HG02981 (cell line): ENCODE results near the gene GNL2.
A peak's percentile ranks its signal among the peaks of the same experiment; 100 is the strongest.
"Not testable (repeated sequence)": the region's sequence is repeated elsewhere in the genome, so short reads cannot be mapped to it uniquely, and the experiment has no call there.

Source experiments
- ATAC-seq: cut with Tn5 transposase; IDR thresholded peaks from one replicate; pipeline ENCODE4 v1.9.1; 2021; ENCODE audit warnings: mild to moderate bottlenecking, moderate library complexity; ENCODE audit not compliant: unreplicated experiment

The GNL2 gene

GRCh38 chr1:37560401-37561132 lies 35.2 kb downstream of the GNL2 start:
- no peak for ATAC-seq

GRCh38 chr1:37559957-37560379 lies 35.8 kb downstream of the GNL2 start:
- ATAC-seq, result not testable (repeated sequence)

- no peak for ATAC-seq
Measured at GRCh38 chr1:37559080-37559479, 36.7 kb downstream of the GNL2 start.

GRCh38 chr1:37558411-37558810 lies 37.3 kb downstream of the GNL2 start:
- no peak for ATAC-seq

GRCh38 chr1:37557402-37557801 lies 38.3 kb downstream of the GNL2 start:
- ATAC-seq, result no peak

GRCh38 chr1:37556712-37557196 lies 39.0 kb downstream of the GNL2 start, which contains the start of gene DNALI1:
DNALI1 (plus strand) TSS chr1:37556940; CDS start chr1:37556995, 55 bp downstream.
- ATAC-seq, result no peak

- ATAC-seq, result peak; percentile 87
Measured at GRCh38 chr1:37553927-37554808, 41.6 kb downstream of the GNL2 start, which contains the start of gene SNIP1. SNIP1 (minus strand) TSS chr1:37554293; CDS start chr1:37554229, 64 bp downstream.

GRCh38 chr1:37553598-37553926 lies 42.2 kb downstream of the GNL2 start:
- no peak for ATAC-seq

GRCh38 chr1:37549341-37549740 lies 46.4 kb downstream of the GNL2 start:
- no peak for ATAC-seq

GRCh38 chr1:37545019-37545418 lies 50.7 kb downstream of the GNL2 start:
- ATAC-seq, result no peak

- ATAC-seq, result no peak
Measured at GRCh38 chr1:37544530-37544929, 51.2 kb downstream of the GNL2 start.

GRCh38 chr1:37540036-37540785 lies 55.5 kb downstream of the GNL2 start:
- no peak for ATAC-seq

- not testable (repeated sequence) for ATAC-seq
Measured at GRCh38 chr1:37539154-37539553, 56.6 kb downstream of the GNL2 start.

GRCh38 chr1:37537378-37537777 lies 58.4 kb downstream of the GNL2 start:
- no peak for ATAC-seq

GRCh38 chr1:37533317-37534093 lies 62.2 kb downstream of the GNL2 start:
- ATAC-seq, result no peak

GRCh38 chr1:37532418-37533156 lies 63.1 kb downstream of the GNL2 start:
- not testable (repeated sequence) for ATAC-seq

- not testable (repeated sequence) for ATAC-seq
Measured at GRCh38 chr1:37529888-37530287, 65.8 kb downstream of the GNL2 start.

- ATAC-seq, result no peak
Measured at GRCh38 chr1:37519613-37520012, 76.1 kb downstream of the GNL2 start.

GRCh38 chr1:37518929-37519328 lies 76.8 kb downstream of the GNL2 start:
- not testable (repeated sequence) for ATAC-seq
